Left lobe of liver (tissue), 2 donors: Measurements from ENCODE around the gene DISP1. TPM values are rescaled to one million over a fixed set of nuclear protein-coding genes. Genes with fewer than 3 reads are reported as not detected.

Source experiments
- ATAC-seq: fragments of 200-7000 bp; cut with Tn5 transposase; one replicate; pipeline ENCODE4 v1.9.1; 2020; ENCODE audit warnings: mild to moderate bottlenecking, moderate library complexity
- DNase-seq: peaks from one replicate; pipeline ENCODE4 v3.0.0-alpha.2; 2020; ENCODE audit warnings: low spot score
- total RNA-seq: library from RNA; stranded (reverse); gene quantifications from one replicate; pipeline ENCODE4 v1.2.1, GENCODE V29; 2021
- donor health status: DM: no; HTN: no; CAD: no; lungs with moderate emphysema.
- donor health status: DM: no; HTN: yes; CAD: no.

The DISP1 gene
- total RNA-seq, 1 donor from 2014 or later, result 3.4 TPM

GRCh38 chr1:222861062-222861461, 46.2 kb downstream of the DISP1 start:
- no peak for ATAC-seq
- no peak for DNase-seq

Other genes with a start within 250 kb of the DISP1 start
- gene TAF1A, start 225.1 kb upstream of the DISP1 start, total RNA-seq, result 2.2 TPM
- 89.7 TPM for gene MIA3, start 196.9 kb upstream of the DISP1 start, total RNA-seq
- gene AIDA, start 102.5 kb upstream of the DISP1 start, total RNA-seq, result 28.0 TPM
- gene BROX, start 102.5 kb upstream of the DISP1 start, total RNA-seq, result 12.8 TPM
- gene FAM177B, start 77.8 kb upstream of the DISP1 start, total RNA-seq, result not detected